HepG2 (cell line): ENCODE measurements around the gene GRIA3. TPM values are rescaled to one million over a fixed set of nuclear protein-coding genes. Genes with fewer than 3 reads are reported as not detected.

ENCODE experiments used
- ATAC-seq: fragments of 200-7000 bp; cut with Tn5 transposase; 3 replicates; pipeline ENCODE4 v1.9.1; 2020; ENCODE audit warnings: mild to moderate bottlenecking, moderate library complexity
- BruUV-seq: library from RNA; stranded (reverse); fragments of 400-500 nt; replicated peaks from 2 replicates; lab custom pipeline; 2021; lab: Mats Ljungman, UMichigan
- CTCF ChIA-PET: fragments of 300-600 bp; formaldehyde crosslinking; extraction: SDS; loops from one replicate; lab custom pipeline; 2021; ENCODE audit warnings: low total read pairs, inconsistent platforms, low intra/inter-chr PET ratio; lab: Yijun Ruan, JAX
- POLR2A ChIA-PET: fragments of 350-600 bp; sonication (Branson Sonifier 250); formaldehyde crosslinking; loops from one replicate; lab custom pipeline; 2020; ENCODE audit warnings: antibody characterized with exemption, inconsistent platforms; lab: Yijun Ruan, JAX
- DNase-seq: peaks from one replicate; pipeline ENCODE4 v3.0.0-alpha.2; 2015; ENCODE audit warnings: low spot score
- FAIRE-seq: peaks from 3 replicates; lab custom pipeline; 2011; peaks lifted over from hg19 to GRCh38; lab: Jason Lieb, UNC
- H2AFZ ChIP-seq: one replicate; pipeline ENCODE4 v1.6.1; 2011; ENCODE audit warnings: low read length, inconsistent platforms
- H3K27ac ChIP-seq: fragments of 300-600 bp; 3 replicates; pipeline ENCODE4 v1.8.0; 2011; ENCODE audit warnings: mixed run types, mild to moderate bottlenecking, mixed read lengths, low read length, inconsistent platforms; ENCODE audit not compliant: insufficient read depth; ENCODE audit errors: extremely low read length
- H3K27me3 ChIP-seq, 2 experiments: fragments of 200-600 bp in 1 of 2; 2 replicates in 1 of 2; 3 replicates in 1 of 2; pipeline versions ENCODE4 v1.6.0 to v1.8.0; 2011; ENCODE audit warnings: low read length in 2 of 2, mild to moderate bottlenecking in 2 of 2, moderate library complexity in 2 of 2, inconsistent platforms in 1 of 2; ENCODE audit not compliant: insufficient read depth in 2 of 2, control insufficient read depth in 1 of 2
- H3K36me3 ChIP-seq, 2 experiments: fragments of 200-600 bp in 1 of 2; replicated peaks in 1 of 2; 2 replicates in 1 of 2; 3 replicates in 1 of 2; pipeline versions ENCODE4 v1.5.1 to v1.8.0; 2011; ENCODE audit warnings: low read length in 2 of 2, inconsistent platforms in 1 of 2; ENCODE audit not compliant: insufficient read depth in 2 of 2, control insufficient read depth in 1 of 2
- H3K4me1 ChIP-seq: 2 replicates; pipeline ENCODE4 v1.5.1; 2012; ENCODE audit warnings: low read length, inconsistent platforms; ENCODE audit not compliant: insufficient read depth
- H3K4me2 ChIP-seq: 2 replicates; pipeline ENCODE4 v1.6.0; 2011; ENCODE audit warnings: low read depth, low read length, inconsistent platforms
- H3K4me3 ChIP-seq, 3 experiments: fragments of 200-600 bp in 1 of 3; sonication (generic), shearing (Covaris generic) in 1 of 3; replicated peaks in 1 of 3; 2 replicates each; pipeline ENCODE4 v1.5.1; 2011 to 2016; ENCODE audit warnings: low read length in 3 of 3, inconsistent platforms in 2 of 3, low read depth in 2 of 3, mild to moderate bottlenecking in 2 of 3, control low read depth in 1 of 3, mixed read lengths in 1 of 3; ENCODE audit not compliant: insufficient read depth in 1 of 3
- H3K79me2 ChIP-seq: one replicate; pipeline ENCODE4 v1.6.1; 2011; ENCODE audit warnings: low read length, inconsistent platforms; ENCODE audit not compliant: insufficient read depth
- H3K9ac ChIP-seq: 2 replicates; pipeline ENCODE4 v1.6.0; 2011; ENCODE audit warnings: mild to moderate bottlenecking, low read depth, low read length, inconsistent platforms; ENCODE audit not compliant: insufficient read depth
- H3K9me3 ChIP-seq: 2 replicates; pipeline ENCODE4 v1.5.1; 2012; ENCODE audit warnings: mild to moderate bottlenecking, low read length
- H4K20me1 ChIP-seq: 2 replicates; pipeline ENCODE4 v1.6.0; 2011; ENCODE audit warnings: inconsistent platforms, mild to moderate bottlenecking, low read length, moderate library complexity; ENCODE audit not compliant: insufficient read depth
- ARID4A ChIP-seq: sonication (generic); formaldehyde crosslinking; IDR thresholded peaks from 2 replicates; pipeline ENCODE4 v1.5.0; 2020; ENCODE audit warnings: mild to moderate bottlenecking, missing genetic modification reagents, borderline replicate concordance
- ATF7-NPFF ChIP-seq: sonication (generic); formaldehyde crosslinking; IDR thresholded peaks from 2 replicates; pipeline ENCODE4 v1.8.1; 2023; ENCODE audit warnings: mild to moderate bottlenecking, low read depth, missing genetic modification reagents, moderate library complexity
- CCAR2 ChIP-seq: fragments of 200-400 bp; formaldehyde crosslinking; optimal IDR thresholded peaks from 2 replicates; pipeline ENCODE3; 2018; ENCODE audit warnings: low read depth, mild to moderate bottlenecking, low read length, moderate library complexity
- CENPT ChIP-seq: sonication (generic); formaldehyde crosslinking; IDR thresholded peaks from 2 replicates; pipeline ENCODE4 v1.8.0; 2022; ENCODE audit warnings: low read depth, mild to moderate bottlenecking, moderate library complexity, missing genetic modification reagents
- PAWR ChIP-seq: sonication (generic); formaldehyde crosslinking; IDR thresholded peaks from 2 replicates; pipeline ENCODE4 v1.4.0; 2020; ENCODE audit warnings: missing genetic modification reagents, mild to moderate bottlenecking, borderline replicate concordance
- SUZ12 ChIP-seq: fragments of 150-350 bp; IDR thresholded peaks from 2 replicates; pipeline ENCODE4 v1.6.1; 2014; ENCODE audit warnings: low read depth, low read length
- ZBTB43 ChIP-seq: sonication (generic); formaldehyde crosslinking; conservative IDR thresholded peaks from 2 replicates; pipeline ENCODE4 v1.4.0; 2020; ENCODE audit warnings: missing genetic modification reagents
- ZIK1 ChIP-seq: sonication (generic); formaldehyde crosslinking; IDR thresholded peaks from 2 replicates; pipeline ENCODE4 v1.5.0; 2020; ENCODE audit warnings: mild to moderate bottlenecking, low read depth, missing genetic modification reagents, borderline replicate concordance
- ZKSCAN8 ChIP-seq: IDR thresholded peaks from 2 replicates; pipeline ENCODE4 v1.6.1; 2016; ENCODE audit warnings: borderline replicate concordance, missing genetic modification reagents, missing compliant biosample characterization
- ZNF33A ChIP-seq: sonication (generic); formaldehyde crosslinking; IDR thresholded peaks from 2 replicates; pipeline ENCODE4 v1.5.1; 2020; ENCODE audit warnings: missing genetic modification reagents, mild to moderate bottlenecking, moderate library complexity, borderline replicate concordance
- ZNF383 ChIP-seq: sonication (generic); formaldehyde crosslinking; IDR thresholded peaks from 2 replicates; pipeline ENCODE4 v1.4.0; 2020; ENCODE audit warnings: missing genetic modification reagents, mild to moderate bottlenecking, borderline replicate concordance
- ZNF549 ChIP-seq: sonication (generic); formaldehyde crosslinking; IDR thresholded peaks from 2 replicates; pipeline ENCODE4 v1.5.0; 2020; ENCODE audit warnings: missing genetic modification reagents
- ZSCAN31 ChIP-seq: sonication (generic); formaldehyde crosslinking; IDR thresholded peaks from 2 replicates; pipeline ENCODE4 v1.5.0; 2020; ENCODE audit warnings: low read depth, mild to moderate bottlenecking, missing genetic modification reagents
- WGBS: methylation state at CpG from one replicate; pipeline ENCODE4 v1.1.6; 2017; ENCODE audit warnings: low lambda C conversion rate; 5-methylcytosine and 5-hydroxymethylcytosine counted together
- in situ Hi-C: cut with HindIII; loops from 2 replicates; pipeline ENCODE4 v1.10.0; 2017; ENCODE audit warnings: low pct_unique_long_range_greater_than_20kb; ENCODE audit not compliant: extremely low pct_ligation_motif_present
- intact Hi-C: fragments of 100-400 bp; cut with micrococcal nuclease; formaldehyde crosslinking; loops from one replicate; pipeline ENCODE4 v1.10.0; 2022; ENCODE audit not compliant: unreplicated experiment
- polyA plus RNA-seq, 8 experiments: library from polyadenylated mRNA; depleted of rRNA in 3 of 8; stranded (reverse) in 7 of 8; unstranded in 1 of 8; fragments of >200 nt; fragmentation: Illumina TruSeq in 4 of 8; extraction: Trizol in 4 of 8; gene quantifications; 2 replicates each; pipeline versions ENCODE4 v1.2.1 to v1.2.3, GENCODE V29; 2011 to 2016; ENCODE audit warnings: low read depth in 4 of 8, missing spikeins in 1 of 8, mixed read lengths in 1 of 8; ENCODE audit not compliant: insufficient read depth in 1 of 8
- total RNA-seq, 5 experiments: library from RNA; depleted of rRNA; stranded (reverse); fragments of >200 nt; fragmentation: Illumina TruSeq; extraction: Trizol; gene quantifications; 2 replicates each; pipeline ENCODE4 v1.2.3, GENCODE V29; 2016; ENCODE audit warnings: low read depth in 1 of 5

The GRIA3 gene
- total and polyA plus RNA-seq, 2 of the 13 experiments (the other 11 are each of a cell fraction or from before 2014, with no cell fraction given), result not detected

GRCh38 chrX:123504047-123504446, 320.0 kb downstream of the GRIA3 start:
- POLR2A ChIA-PET, result no interaction called here
- ATAC-seq (no peak), DNase-seq (no peak), FAIRE-seq (no peak)
- no peaks in the 10 kb centered on the region for H3K79me2 ChIP-seq
- WGBS, result 50% methylated on average over 2 of the region's 2 CpGs
- H4K20me1 ChIP-seq, result no peaks in the 10 kb centered on the region
- H3K9ac ChIP-seq, result no peak overlapping the region
- no peak overlapping the region for H3K4me3 ChIP-seq
- no peaks in the 10 kb centered on the region for H3K9me3 ChIP-seq
- no TSS peak for BruUV-seq
- intact Hi-C loops (no loop called here), in situ Hi-C loops (no loop called here)
- no peaks in the 10 kb centered on the region for H3K27me3 ChIP-seq
- CTCF ChIA-PET, result no interaction called here
- TF ChIP-seq SUZ12 (no peak), CCAR2 (no peak), ZBTB43 (no peak), ZNF33A (no peak), ZKSCAN8 (CRISPR knock-in tag) (no peak)
- no peak overlapping the region for H2AFZ ChIP-seq
- H3K27ac ChIP-seq, result no peak overlapping the region
- H3K36me3 ChIP-seq, result no peaks in the 10 kb centered on the region
- no peaks in the 10 kb centered on the region for H3K4me1 ChIP-seq
- no peak overlapping the region for H3K4me2 ChIP-seq

- ATAC-seq (no peak), DNase-seq (no peak), FAIRE-seq (no peak)
- H3K79me2 ChIP-seq, result no peaks in the 10 kb centered on the region
- no peak overlapping the region for H3K9ac ChIP-seq
- no peaks in the 10 kb centered on the region for H3K36me3 ChIP-seq
- in situ Hi-C loops, result no loop called here
- BruUV-seq, result no TSS peak
- no peaks in the 10 kb centered on the region for H3K4me1 ChIP-seq
- intact Hi-C loops, result no loop called here
- no CpG with 5 or more reads among the region's 3 CpGs for WGBS
- no peaks in the 10 kb centered on the region for H3K27me3 ChIP-seq
- CTCF ChIA-PET, result no interaction called here
- no peak overlapping the region for H3K27ac ChIP-seq
- POLR2A ChIA-PET, result no interaction called here
- H3K4me3 ChIP-seq, result no peak overlapping the region
- H2AFZ ChIP-seq, result no peak overlapping the region
- no peaks in the 10 kb centered on the region for H3K9me3 ChIP-seq
- H4K20me1 ChIP-seq, result no peaks in the 10 kb centered on the region
- no peak overlapping the region for H3K4me2 ChIP-seq
- no peak for TF ChIP-seq ZNF549 (CRISPR knock-in tag)
- no peak for TF ChIP-seq PAWR (CRISPR knock-in tag)
- no peak for TF ChIP-seq ZNF383 (CRISPR knock-in tag)
- no peak for TF ChIP-seq ATF7-NPFF (CRISPR knock-in tag)
- TF ChIP-seq ZIK1 (CRISPR knock-in tag), result no peak
- no peak for TF ChIP-seq ZSCAN31
- no peak for TF ChIP-seq ARID4A (CRISPR knock-in tag)
- TF ChIP-seq CENPT (CRISPR knock-in tag), result no peak
Observed at GRCh38 chrX:123504630-123505270, 320.7 kb downstream of the GRIA3 start.
